BE2C (cell line): ENCODE measurements around the gene ZNF646.
A peak's percentile ranks its signal among the peaks of the same experiment; 100 is the strongest.

Source experiments
- DNase-seq: peaks from one replicate; pipeline ENCODE4 v3.0.0-alpha.2; 2020
- H3K27me3 ChIP-seq: fragments of 250-450 bp; sonication (Bioruptor Pico); 2 replicates; pipeline ENCODE4 v1.5.1; 2020; ENCODE audit warnings: mild to moderate bottlenecking
- H3K36me3 ChIP-seq: fragments of 250-450 bp; sonication (Bioruptor Pico); 2 replicates; pipeline ENCODE4 v1.5.1; 2020; ENCODE audit warnings: mild to moderate bottlenecking
- H3K4me1 ChIP-seq: fragments of 250-450 bp; sonication (Bioruptor Pico); 2 replicates; pipeline ENCODE4 v1.5.1; 2020
- H3K4me3 ChIP-seq: 2 replicates; pipeline ENCODE4 v1.5.1; 2011; ENCODE audit warnings: low read depth, low read length
- H3K9me3 ChIP-seq: fragments of 250-450 bp; sonication (Bioruptor Pico); 2 replicates; pipeline ENCODE4 v1.5.1; 2020
- CTCF ChIP-seq: IDR thresholded peaks from 2 replicates; pipeline ENCODE4 v1.5.1; 2012; ENCODE audit warnings: mild to moderate bottlenecking, low read depth, low read length

Gene ZNF646

GRCh38 chr16:31077592-31078396 is 3.6 kb downstream of the ZNF646 start:
- Histone ChIP-seq H3K4me1 (no peaks in the 10 kb centered on the region; the same call in 1 of the 2 replicates), H3K27me3 (no peaks in the 10 kb centered on the region), H3K36me3 (peaks cover 53% of the 10 kb centered on the region), H3K4me3 (no peak overlapping the region), H3K9me3 (no peaks in the 10 kb centered on the region)
- no peak for DNase-seq
- 0 out of 2 replicates have a peak, but pooled peaks have one; percentile 6 for TF ChIP-seq CTCF

GRCh38 chr16:31078597-31079341 is 4.5 kb downstream of the ZNF646 start:
- Histone ChIP-seq H3K9me3 (no peaks in the 10 kb centered on the region), H3K4me1 (no peaks in the 10 kb centered on the region; the same call in 1 of the 2 replicates), H3K36me3 (peaks cover 60% of the 10 kb centered on the region), H3K27me3 (no peaks in the 10 kb centered on the region), H3K4me3 (no peak overlapping the region)
- no peak for TF ChIP-seq CTCF
- no peak for DNase-seq

- no peaks in the 10 kb centered on the region for H3K9me3 ChIP-seq
- no peak overlapping the region for H3K4me3 ChIP-seq
- no peak for DNase-seq
- H3K27me3 ChIP-seq = no peaks in the 10 kb centered on the region
- H3K4me1 ChIP-seq = no peaks in the 10 kb centered on the region; the same call in 1 of the 2 replicates
- TF ChIP-seq CTCF = no peak
- H3K36me3 ChIP-seq = peaks cover 60% of the 10 kb centered on the region
These were observed 5.2 kb downstream of the ZNF646 start for GRCh38 chr16:31079342-31079944.

- Histone ChIP-seq H3K4me3 (no peak overlapping the region), H3K36me3 (peaks cover 60% of the 10 kb centered on the region), H3K4me1 (no peaks in the 10 kb centered on the region; the same call in 1 of the 2 replicates), H3K9me3 (no peaks in the 10 kb centered on the region), H3K27me3 (no peaks in the 10 kb centered on the region)
- no peak for DNase-seq
- no peak for TF ChIP-seq CTCF
These were observed 5.9 kb downstream of the ZNF646 start for GRCh38 chr16:31080035-31080629.

- H3K4me1 ChIP-seq = no peaks in the 10 kb centered on the region; the same call in 1 of the 2 replicates
- H3K27me3 ChIP-seq = no peaks in the 10 kb centered on the region
- peaks cover 60% of the 10 kb centered on the region for H3K36me3 ChIP-seq
- no peak overlapping the region for H3K4me3 ChIP-seq
- DNase-seq = no peak
- TF ChIP-seq CTCF = no peak
- H3K9me3 ChIP-seq = no peaks in the 10 kb centered on the region
These were observed 6.7 kb downstream of the ZNF646 start for GRCh38 chr16:31080756-31081419.
